ENCODE results near the gene CEMIP. TPM values are rescaled to one million over a fixed set of nuclear protein-coding genes. Genes with fewer than 3 reads are reported as not detected.

The CEMIP gene
- total RNA-seq, 2 experiments from 2014 or later = not detected

DNA sequence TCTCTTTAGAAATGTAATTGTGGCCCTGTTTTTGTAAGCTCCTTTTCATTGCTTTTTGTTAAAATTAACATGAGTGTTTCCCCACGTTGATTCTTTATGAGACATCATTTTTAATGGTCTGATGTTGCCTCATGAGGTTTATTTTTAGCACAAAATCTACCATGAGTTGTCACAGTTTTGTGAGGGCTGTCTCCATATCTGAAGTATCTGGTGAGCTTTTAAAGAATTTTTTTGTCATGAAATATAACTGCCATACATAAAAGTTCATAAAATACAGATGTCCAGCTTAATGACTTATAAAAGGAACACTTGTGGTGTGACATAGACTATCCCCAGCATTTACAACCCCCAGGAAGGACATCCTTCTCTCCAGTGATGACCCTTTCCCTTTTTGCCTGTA lies 34.3 kb upstream of the CEMIP start:
- Histone ChIP-seq H3K36me3 (ENCODE audit: insufficient read depth, low read length) (no peaks in the 10 kb centered on the region), H3K79me2 (ENCODE audit: insufficient read depth, low read depth, low read length) (no peaks in the 10 kb centered on the region)
- CTCF ChIA-PET (ENCODE audit: unreplicated experiment) = no interaction called here

DNA sequence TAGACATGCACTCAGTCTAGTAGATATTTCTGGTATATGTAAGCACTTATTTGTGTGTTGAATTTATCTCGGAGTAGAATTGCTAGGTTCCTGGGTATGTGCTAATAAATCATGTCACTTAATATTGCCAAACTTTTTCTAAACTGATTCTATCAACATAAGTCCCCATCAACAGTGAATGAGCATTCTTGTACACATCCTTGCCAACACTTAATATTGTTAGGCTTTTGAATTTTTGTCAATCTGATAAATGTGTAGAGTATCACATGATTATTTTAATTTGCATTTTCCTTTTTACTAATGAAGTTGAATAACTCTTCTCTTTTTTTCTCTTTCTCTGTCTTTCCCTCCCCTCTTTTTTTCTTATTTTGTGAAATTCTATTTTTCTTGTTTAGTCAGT lies 33.3 kb upstream of the CEMIP start:
- no peak overlapping the region for H3K4me3 ChIP-seq (ENCODE audit: low read depth, low read length, poor library complexity, severe bottlenecking)
- H3K27ac ChIP-seq (ENCODE audit: low read depth, low read length, poor library complexity, severe bottlenecking) = no peak overlapping the region
- H2AFZ ChIP-seq (ENCODE audit: low read length) = no peak overlapping the region
- H3K9me3 ChIP-seq (ENCODE audit: low read length) = no peaks in the 10 kb centered on the region
- intact Hi-C loops (cut with micrococcal nuclease; ENCODE audit: unreplicated experiment) = no loop called here
- POLR2A ChIA-PET = no interaction called here
- no peaks in the 10 kb centered on the region for H4K20me1 ChIP-seq (ENCODE audit: insufficient read depth, low read length)
- CTCF ChIA-PET (ENCODE audit: unreplicated experiment) = no interaction called here
- H3K4me1 ChIP-seq (ENCODE audit: insufficient read depth, low read length, poor library complexity, severe bottlenecking) = no peaks in the 10 kb centered on the region
- H3K4me2 ChIP-seq (ENCODE audit: low read length) = no peak overlapping the region
- BruUV-seq (replicated peaks) = no TSS peak
- no peaks in the 10 kb centered on the region for H3K79me2 ChIP-seq (ENCODE audit: insufficient read depth, low read depth, low read length)
- no peaks in the 10 kb centered on the region for H3K36me3 ChIP-seq (ENCODE audit: insufficient read depth, low read length)
- no peaks in the 10 kb centered on the region for H3K9me2 ChIP-seq (ENCODE audit: insufficient read depth, low read length)
- no peak for DNase-seq (ENCODE audit: low spot score)
- TF ChIP-seq, protein P1, sequence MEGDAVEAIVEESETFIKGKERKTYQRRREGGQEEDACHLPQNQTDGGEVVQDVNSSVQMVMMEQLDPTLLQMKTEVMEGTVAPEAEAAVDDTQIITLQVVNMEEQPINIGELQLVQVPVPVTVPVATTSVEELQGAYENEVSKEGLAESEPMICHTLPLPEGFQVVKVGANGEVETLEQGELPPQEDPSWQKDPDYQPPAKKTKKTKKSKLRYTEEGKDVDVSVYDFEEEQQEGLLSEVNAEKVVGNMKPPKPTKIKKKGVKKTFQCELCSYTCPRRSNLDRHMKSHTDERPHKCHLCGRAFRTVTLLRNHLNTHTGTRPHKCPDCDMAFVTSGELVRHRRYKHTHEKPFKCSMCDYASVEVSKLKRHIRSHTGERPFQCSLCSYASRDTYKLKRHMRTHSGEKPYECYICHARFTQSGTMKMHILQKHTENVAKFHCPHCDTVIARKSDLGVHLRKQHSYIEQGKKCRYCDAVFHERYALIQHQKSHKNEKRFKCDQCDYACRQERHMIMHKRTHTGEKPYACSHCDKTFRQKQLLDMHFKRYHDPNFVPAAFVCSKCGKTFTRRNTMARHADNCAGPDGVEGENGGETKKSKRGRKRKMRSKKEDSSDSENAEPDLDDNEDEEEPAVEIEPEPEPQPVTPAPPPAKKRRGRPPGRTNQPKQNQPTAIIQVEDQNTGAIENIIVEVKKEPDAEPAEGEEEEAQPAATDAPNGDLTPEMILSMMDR (conservative IDR thresholded peaks at IDR 0.05; ENCODE audit: low read length) = no peak
- TF ChIP-seq EZH2phosphoT487 (IDR thresholded peaks at IDR 0.05; ENCODE audit: borderline replicate concordance, low read depth, low read length) = no peak

More for the DNA sequence above, 34.3 kb upstream of the CEMIP start:
- Histone ChIP-seq H3K27ac (ENCODE audit: low read depth, low read length, poor library complexity, severe bottlenecking) (no peak overlapping the region), H3K4me2 (ENCODE audit: low read length) (no peak overlapping the region), H3K4me1 (ENCODE audit: insufficient read depth, low read length, poor library complexity, severe bottlenecking) (no peaks in the 10 kb centered on the region), H4K20me1 (ENCODE audit: insufficient read depth, low read length) (no peaks in the 10 kb centered on the region), H2AFZ (ENCODE audit: low read length) (no peak overlapping the region), H3K4me3 (ENCODE audit: low read depth, low read length, poor library complexity, severe bottlenecking) (no peak overlapping the region), H3K9me2 (ENCODE audit: insufficient read depth, low read length) (no peaks in the 10 kb centered on the region), H3K9me3 (ENCODE audit: low read length) (no peaks in the 10 kb centered on the region)
- TF ChIP-seq, protein P1 (conservative IDR thresholded peaks at IDR 0.05; ENCODE audit: low read length) = no peak
- no peak for TF ChIP-seq EZH2phosphoT487 (IDR thresholded peaks at IDR 0.05; ENCODE audit: borderline replicate concordance, low read depth, low read length)
- DNase-seq (ENCODE audit: low spot score) = no peak
- intact Hi-C loops (cut with micrococcal nuclease; ENCODE audit: unreplicated experiment) = no loop called here
- BruUV-seq (replicated peaks) = no TSS peak
- POLR2A ChIA-PET = no interaction called here

DNA sequence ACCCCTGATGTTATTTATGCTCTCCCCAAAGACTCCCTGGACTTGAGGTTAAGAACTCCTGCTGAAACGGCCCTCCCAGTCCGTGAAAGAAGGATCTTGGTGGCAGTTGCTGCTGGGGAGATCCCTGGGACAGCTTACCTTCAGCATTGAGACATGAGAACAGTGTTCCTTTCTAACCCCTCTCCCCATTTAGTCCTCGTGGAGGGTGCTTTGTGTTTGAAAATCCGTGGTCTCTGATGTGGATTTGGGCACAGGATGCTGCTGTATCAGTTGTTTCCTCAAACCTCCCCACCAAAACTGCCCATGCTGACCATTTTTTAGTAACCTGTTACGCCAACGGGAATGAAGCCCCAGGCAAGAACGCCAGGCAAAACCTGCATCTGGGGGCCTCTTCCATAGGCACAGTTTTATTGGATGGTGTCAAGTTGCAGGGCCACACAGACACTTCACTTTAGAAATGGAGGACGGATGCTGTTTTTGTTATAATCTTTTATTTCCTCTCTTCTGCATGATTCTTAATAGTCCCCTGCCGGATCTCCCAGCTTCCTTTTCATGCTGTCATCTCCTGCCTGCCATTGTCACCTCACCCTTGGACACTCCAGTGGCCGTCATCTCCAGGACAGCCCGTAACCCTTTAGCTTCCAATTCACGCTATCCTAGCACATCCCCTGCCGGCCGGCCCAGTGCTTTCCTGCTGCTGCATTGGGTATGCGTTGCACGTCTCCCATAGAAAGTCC lies 31.7 kb upstream of the CEMIP start:
- no peaks in the 10 kb centered on the region for H3K9me3 ChIP-seq (ENCODE audit: low read length)

More for the DNA sequence above, 31.7 kb upstream of the CEMIP start:
- Histone ChIP-seq H3K79me2 (ENCODE audit: insufficient read depth, low read depth, low read length) (no peaks in the 10 kb centered on the region), H4K20me1 (ENCODE audit: insufficient read depth, low read length) (no peaks in the 10 kb centered on the region), H3K4me1 (ENCODE audit: insufficient read depth, low read length, poor library complexity, severe bottlenecking) (no peaks in the 10 kb centered on the region), H3K27ac (ENCODE audit: low read depth, low read length, poor library complexity, severe bottlenecking) (no peak overlapping the region), H3K36me3 (ENCODE audit: insufficient read depth, low read length) (no peaks in the 10 kb centered on the region), H2AFZ (ENCODE audit: low read length) (no peak overlapping the region), H3K4me3 (ENCODE audit: low read depth, low read length, poor library complexity, severe bottlenecking) (no peak overlapping the region), H3K9me2 (ENCODE audit: insufficient read depth, low read length) (no peaks in the 10 kb centered on the region), H3K4me2 (ENCODE audit: low read length) (no peak overlapping the region)
- intact Hi-C loops (cut with micrococcal nuclease; ENCODE audit: unreplicated experiment) = no loop called here
- no TSS peak for BruUV-seq (replicated peaks)
- ChIA-PET CTCF (ENCODE audit: unreplicated experiment) (no interaction called here), POLR2A (no interaction called here)
- DNase-seq (ENCODE audit: low spot score) = no peak
- no peak for TF ChIP-seq EZH2phosphoT487 (IDR thresholded peaks at IDR 0.05; ENCODE audit: borderline replicate concordance, low read depth, low read length)
- TF ChIP-seq, protein P1 (conservative IDR thresholded peaks at IDR 0.05; ENCODE audit: low read length) = no peak

All from OCI-LY7 (cell line).